Astrocyte (in vitro differentiated cells and primary cell): ENCODE data around the gene SPTBN5.

ENCODE experiments used
- EZH2 ChIP-seq: IDR thresholded peaks from 2 replicates; pipeline ENCODE4 v1.6.1; 2012; ENCODE audit warnings: mild to moderate bottlenecking, low read length, inconsistent platforms; ENCODE audit not compliant: insufficient read depth
- TF ChIP-seq, protein P1 (sequence below): IDR thresholded peaks from 2 replicates; pipeline ENCODE4 v1.5.1; 2011; ENCODE audit warnings: low read depth, mild to moderate bottlenecking, inconsistent platforms, low read length, moderate library complexity; ENCODE audit not compliant: insufficient read depth

DNA sequence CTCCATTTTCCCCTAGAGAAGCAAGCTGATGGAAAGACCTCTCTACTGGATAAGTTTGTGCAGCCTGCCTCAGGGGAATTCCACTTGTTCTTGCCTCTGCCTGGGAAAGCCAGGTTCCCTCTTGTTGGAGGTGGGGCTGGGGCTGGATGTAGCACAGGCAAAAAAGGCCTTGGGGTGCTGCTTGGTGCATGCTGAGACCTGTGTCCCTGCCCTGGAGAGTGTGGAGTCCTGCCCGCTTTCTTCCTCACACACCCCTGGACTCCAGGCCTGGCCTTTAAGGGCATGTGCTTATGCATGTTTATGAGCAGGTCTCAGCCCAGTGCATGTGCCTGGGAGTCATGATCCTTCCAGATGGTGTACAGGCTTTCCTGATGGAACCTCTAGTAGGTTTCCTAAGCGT, 89.5 kb downstream of the SPTBN5 start:
- TF ChIP-seq EZH2, result no peak
- TF ChIP-seq, protein P1, sequence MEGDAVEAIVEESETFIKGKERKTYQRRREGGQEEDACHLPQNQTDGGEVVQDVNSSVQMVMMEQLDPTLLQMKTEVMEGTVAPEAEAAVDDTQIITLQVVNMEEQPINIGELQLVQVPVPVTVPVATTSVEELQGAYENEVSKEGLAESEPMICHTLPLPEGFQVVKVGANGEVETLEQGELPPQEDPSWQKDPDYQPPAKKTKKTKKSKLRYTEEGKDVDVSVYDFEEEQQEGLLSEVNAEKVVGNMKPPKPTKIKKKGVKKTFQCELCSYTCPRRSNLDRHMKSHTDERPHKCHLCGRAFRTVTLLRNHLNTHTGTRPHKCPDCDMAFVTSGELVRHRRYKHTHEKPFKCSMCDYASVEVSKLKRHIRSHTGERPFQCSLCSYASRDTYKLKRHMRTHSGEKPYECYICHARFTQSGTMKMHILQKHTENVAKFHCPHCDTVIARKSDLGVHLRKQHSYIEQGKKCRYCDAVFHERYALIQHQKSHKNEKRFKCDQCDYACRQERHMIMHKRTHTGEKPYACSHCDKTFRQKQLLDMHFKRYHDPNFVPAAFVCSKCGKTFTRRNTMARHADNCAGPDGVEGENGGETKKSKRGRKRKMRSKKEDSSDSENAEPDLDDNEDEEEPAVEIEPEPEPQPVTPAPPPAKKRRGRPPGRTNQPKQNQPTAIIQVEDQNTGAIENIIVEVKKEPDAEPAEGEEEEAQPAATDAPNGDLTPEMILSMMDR, result no peak
